Measurements from ENCODE around the gene ALDH1B1. TPM values are rescaled to one million over a fixed set of nuclear protein-coding genes. Genes with fewer than 3 reads are reported as not detected.

Gene ALDH1B1
- total and polyA plus RNA-seq, 2 of the 13 experiments (the other 11 are each of a cell fraction or from before 2014, with no cell fraction given): 45.1 to 125 TPM

- TF ChIP-seq ZBTB40 (IDR thresholded peaks at IDR 0.05) (no peak), ZBTB40 (CRISPR knock-in tag; IDR thresholded peaks at IDR 0.05) (no peak), DDIT3 (CRISPR knock-in tag; IDR thresholded peaks at IDR 0.05) (no peak), DNMT3B (CRISPR knock-in tag; conservative IDR thresholded peaks at IDR 0.05) (no peak), YEATS4 (CRISPR knock-in tag; IDR thresholded peaks at IDR 0.05; ENCODE audit: borderline replicate concordance) (0 out of 2 replicates have a peak, but pooled peaks have one; percentile 11), ZNF709 (CRISPR knock-in tag; IDR thresholded peaks at IDR 0.05) (no peak), HOXD1 (CRISPR knock-in tag; IDR thresholded peaks at IDR 0.05) (no peak), ZNF207 (IDR thresholded peaks at IDR 0.05; ENCODE audit: borderline replicate concordance) (no peak), ZNF33B (CRISPR knock-in tag; IDR thresholded peaks at IDR 0.05) (no peak), DMTF1 (CRISPR knock-in tag; IDR thresholded peaks at IDR 0.05) (no peak), ZNF841 (CRISPR knock-in tag; IDR thresholded peaks at IDR 0.05; ENCODE audit: borderline replicate concordance) (no peak), ZNF629 (CRISPR knock-in tag; conservative IDR thresholded peaks at IDR 0.05) (peak; percentile 66), BRF2 (CRISPR knock-in tag; IDR thresholded peaks at IDR 0.05) (no peak), TMF1 (CRISPR knock-in tag; IDR thresholded peaks at IDR 0.05; ENCODE audit: low read depth) (no peak), ZNF792 (CRISPR knock-in tag; IDR thresholded peaks at IDR 0.05) (no peak), ZFP91 (CRISPR knock-in tag; IDR thresholded peaks at IDR 0.05; ENCODE audit: borderline replicate concordance) (0 out of 2 replicates have a peak, but pooled peaks have one; percentile 11)
Observed at GRCh38 chr9:38442473-38443096, 50.1 kb downstream of the ALDH1B1 start (continued).

All from HepG2 (cell line).